Liver (tissue), 9 donors: ENCODE results near the gene YWHAE. TPM values are rescaled to one million over a fixed set of nuclear protein-coding genes. Genes with fewer than 3 reads are reported as not detected.

Experiments used
- DNase-seq: peaks from one replicate; pipeline ENCODE4 v3.0.0-alpha.2; 2017; ENCODE audit warnings: low spot score
- H3K27ac ChIP-seq, 2 donors: one replicate each; pipeline ENCODE4 v1.7.0; 2013; ENCODE audit warnings: inconsistent platforms in 2 of 2, low read length in 2 of 2, control low read depth in 1 of 2, low read depth in 1 of 2, mild to moderate bottlenecking in 1 of 2
- H3K27me3 ChIP-seq, 4 donors: one replicate each; pipeline versions ENCODE4 v1.6.1 to v1.7.0; 2013; ENCODE audit warnings: low read length in 3 of 4, inconsistent platforms in 1 of 4, mild to moderate bottlenecking in 1 of 4, moderate library complexity in 1 of 4; ENCODE audit not compliant: control insufficient read depth in 4 of 4, insufficient read depth in 4 of 4
- H3K36me3 ChIP-seq, 4 donors: one replicate each; pipeline versions ENCODE4 v1.6.1 to v1.7.0; 2013; ENCODE audit warnings: low read length in 3 of 4, mild to moderate bottlenecking in 3 of 4, low read depth in 1 of 4, moderate library complexity in 1 of 4; ENCODE audit not compliant: control insufficient read depth in 4 of 4, insufficient read depth in 3 of 4
- H3K4me1 ChIP-seq, 4 donors: one replicate each; pipeline versions ENCODE4 v1.6.1 to v1.7.0; 2013; ENCODE audit warnings: low read length in 3 of 4, mild to moderate bottlenecking in 3 of 4, moderate library complexity in 1 of 4; ENCODE audit not compliant: control insufficient read depth in 4 of 4, insufficient read depth in 4 of 4
- H3K4me3 ChIP-seq, 3 donors: one replicate each; pipeline versions ENCODE4 v1.6.1 to v1.7.0; 2013; ENCODE audit warnings: low read length in 3 of 3, control low read depth in 1 of 3, low read depth in 1 of 3, mild to moderate bottlenecking in 1 of 3
- H3K9ac ChIP-seq, 2 donors: one replicate each; pipeline ENCODE4 v1.7.0; 2013; ENCODE audit warnings: low read length in 2 of 2, mild to moderate bottlenecking in 2 of 2, moderate library complexity in 2 of 2, control low read depth in 1 of 2, low read depth in 1 of 2
- H3K9me3 ChIP-seq, 4 donors: one replicate each; pipeline versions ENCODE4 v1.6.1 to v1.7.0; 2013; ENCODE audit warnings: low read length in 3 of 4; ENCODE audit not compliant: control insufficient read depth in 4 of 4
- EGR1 ChIP-seq, 2 donors: IDR thresholded peaks; 2 replicates each; pipeline ENCODE4 v1.6.1; 2016 to 2018; ENCODE audit warnings: antibody characterized with exemption in 2 of 2, low read depth in 2 of 2
- FOXA1 ChIP-seq: IDR thresholded peaks from 2 replicates; pipeline ENCODE4 v1.6.1; 2016; ENCODE audit warnings: antibody characterized with exemption
- FOXA2 ChIP-seq: IDR thresholded peaks from 2 replicates; pipeline ENCODE4 v1.6.1; 2016; ENCODE audit warnings: antibody characterized with exemption
- GABPA ChIP-seq, 2 donors: IDR thresholded peaks in 1 of 2; conservative IDR thresholded peaks in 1 of 2; 2 replicates each; pipeline ENCODE4 v1.6.1; 2016; ENCODE audit warnings: antibody characterized with exemption in 2 of 2, mild to moderate bottlenecking in 1 of 2, moderate library complexity in 1 of 2
- HNF4A ChIP-seq, 2 donors: conservative IDR thresholded peaks; 2 replicates each; pipeline ENCODE4 v1.6.1; 2016; ENCODE audit warnings: antibody characterized with exemption in 2 of 2, mild to moderate bottlenecking in 2 of 2
- HNF4G ChIP-seq: IDR thresholded peaks from 2 replicates; pipeline ENCODE4 v1.6.1; 2016; ENCODE audit warnings: antibody characterized with exemption
- MAX ChIP-seq: IDR thresholded peaks from 2 replicates; pipeline ENCODE4 v1.6.1; 2016; ENCODE audit warnings: antibody characterized with exemption
- RAD21 ChIP-seq, 2 donors: IDR thresholded peaks; 2 replicates each; pipeline ENCODE4 v1.6.1; 2016; ENCODE audit warnings: antibody characterized with exemption in 2 of 2, mild to moderate bottlenecking in 2 of 2
- RXRA ChIP-seq, 2 donors: IDR thresholded peaks; 2 replicates each; pipeline ENCODE4 v1.6.1; 2017 to 2018; ENCODE audit warnings: antibody characterized with exemption in 2 of 2, mild to moderate bottlenecking in 1 of 2
- SP1 ChIP-seq: IDR thresholded peaks from 2 replicates; pipeline ENCODE4 v1.6.1; 2018; ENCODE audit warnings: antibody characterized with exemption, mild to moderate bottlenecking
- TAF1 ChIP-seq: conservative IDR thresholded peaks from 2 replicates; pipeline ENCODE4 v1.6.1; 2016; ENCODE audit warnings: antibody characterized with exemption, mild to moderate bottlenecking
- YY1 ChIP-seq: IDR thresholded peaks from 2 replicates; pipeline ENCODE4 v1.6.1; 2016; ENCODE audit warnings: antibody characterized with exemption, mild to moderate bottlenecking
- WGBS: extraction: QIAGEN DNeasy Blood & Tissue Kit; methylation state at CpG from one replicate; pipeline ENCODE4 v1.1.7; 2013; 5-methylcytosine and 5-hydroxymethylcytosine counted together
- polyA plus RNA-seq, 2 donors: library from polyadenylated mRNA; stranded (reverse) in 1 of 2; unstranded in 1 of 2; fragments of 200-250 nt in 1 of 2; fragments of >200 nt in 1 of 2; fragmentation: Nextera tagmentation in 1 of 2; extraction: Ambion mirVana in 1 of 2; gene quantifications; one replicate each; pipeline versions ENCODE4 v1.2.1 to v1.2.3, GENCODE V29; 2013 to 2015
- total RNA-seq, 2 donors: library from RNA; depleted of rRNA; stranded (reverse); fragments of >200 nt; gene quantifications; one replicate each; pipeline ENCODE4 v1.2.3, GENCODE V29; 2014
- TF ChIP-seq, protein P1 (sequence below): IDR thresholded peaks from 2 replicates; pipeline ENCODE4 v1.6.1; 2016; ENCODE audit warnings: antibody characterized with exemption
- TF ChIP-seq, protein P2 (sequence below): IDR thresholded peaks from 2 replicates; pipeline ENCODE4 v1.6.1; 2016; ENCODE audit warnings: antibody characterized with exemption
- TF ChIP-seq, protein P3 (sequence below): fragments of 150-350 bp; IDR thresholded peaks from 2 replicates; pipeline ENCODE4 v1.5.1; 2017; ENCODE audit warnings: improper control_type of control experiment, low read depth, low read length; ENCODE audit not compliant: missing input control
- TF ChIP-seq, protein P4 (sequence below): IDR thresholded peaks from 2 replicates; pipeline ENCODE4 v1.6.1; 2016; ENCODE audit warnings: antibody characterized with exemption, mild to moderate bottlenecking
- donor health status: healthy.
- donor health status: healthy.
- donor health status: healthy.
- donor health status: healthy.
- donor health status: healthy.

The YWHAE gene
- total and polyA plus RNA-seq, 4 donors: 173 to 288 (median 202) TPM

DNA sequence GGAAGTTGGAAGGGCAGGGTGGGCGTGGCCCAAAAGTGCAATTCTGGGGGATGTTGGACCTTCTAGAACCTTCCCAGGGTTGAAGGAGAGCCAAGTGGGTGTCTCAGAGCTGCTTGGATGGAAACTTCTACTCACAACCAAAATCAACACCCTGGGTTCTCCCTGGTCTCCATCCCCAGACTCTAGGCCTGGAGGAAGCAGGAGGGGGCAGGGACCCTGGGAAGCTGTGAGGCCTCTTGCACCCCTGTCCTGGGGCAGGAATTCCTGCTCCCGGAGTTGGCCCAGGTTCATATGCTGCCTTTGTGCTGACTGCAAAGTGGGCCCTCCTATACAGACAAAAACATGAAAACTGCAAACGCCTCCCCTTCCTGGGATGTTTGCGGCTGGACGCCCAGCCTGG, 95.5 kb downstream of the YWHAE start:
- H3K9me3 ChIP-seq: peaks cover 0 to 2% (median 0%) of the 10 kb centered on the region in 4 donors
- H3K36me3 ChIP-seq: no peaks in the 10 kb centered on the region
- WGBS: 82% methylated on average over 5 of the region's 5 CpGs
- H3K27ac ChIP-seq: no peak overlapping the region
- no peaks in the 10 kb centered on the region for H3K4me1 ChIP-seq
- TF ChIP-seq GABPA (IDR thresholded peaks at IDR 0.05 in 1 of 2, conservative IDR thresholded peaks at IDR 0.05 in 1 of 2) (no peak), EGR1 (IDR thresholded peaks at IDR 0.05; ENCODE audit: low read depth in 2 of 2) (no peak), TAF1 (no peak), FOXA2 (no peak), HNF4A (conservative IDR thresholded peaks at IDR 0.05) (no peak), SP1 (no peak), RXRA (IDR thresholded peaks at IDR 0.05) (no peak), YY1 (no peak), FOXA1 (no peak), RAD21 (IDR thresholded peaks at IDR 0.05) (no peak), MAX (no peak)
- TF ChIP-seq, protein P1, sequence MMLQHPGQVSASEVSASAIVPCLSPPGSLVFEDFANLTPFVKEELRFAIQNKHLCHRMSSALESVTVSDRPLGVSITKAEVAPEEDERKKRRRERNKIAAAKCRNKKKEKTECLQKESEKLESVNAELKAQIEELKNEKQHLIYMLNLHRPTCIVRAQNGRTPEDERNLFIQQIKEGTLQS: no peak
- TF ChIP-seq, protein P2, sequence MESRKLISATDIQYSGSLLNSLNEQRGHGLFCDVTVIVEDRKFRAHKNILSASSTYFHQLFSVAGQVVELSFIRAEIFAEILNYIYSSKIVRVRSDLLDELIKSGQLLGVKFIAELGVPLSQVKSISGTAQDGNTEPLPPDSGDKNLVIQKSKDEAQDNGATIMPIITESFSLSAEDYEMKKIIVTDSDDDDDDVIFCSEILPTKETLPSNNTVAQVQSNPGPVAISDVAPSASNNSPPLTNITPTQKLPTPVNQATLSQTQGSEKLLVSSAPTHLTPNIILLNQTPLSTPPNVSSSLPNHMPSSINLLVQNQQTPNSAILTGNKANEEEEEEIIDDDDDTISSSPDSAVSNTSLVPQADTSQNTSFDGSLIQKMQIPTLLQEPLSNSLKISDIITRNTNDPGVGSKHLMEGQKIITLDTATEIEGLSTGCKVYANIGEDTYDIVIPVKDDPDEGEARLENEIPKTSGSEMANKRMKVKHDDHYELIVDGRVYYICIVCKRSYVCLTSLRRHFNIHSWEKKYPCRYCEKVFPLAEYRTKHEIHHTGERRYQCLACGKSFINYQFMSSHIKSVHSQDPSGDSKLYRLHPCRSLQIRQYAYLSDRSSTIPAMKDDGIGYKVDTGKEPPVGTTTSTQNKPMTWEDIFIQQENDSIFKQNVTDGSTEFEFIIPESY: no peak
- TF ChIP-seq, protein P3, sequence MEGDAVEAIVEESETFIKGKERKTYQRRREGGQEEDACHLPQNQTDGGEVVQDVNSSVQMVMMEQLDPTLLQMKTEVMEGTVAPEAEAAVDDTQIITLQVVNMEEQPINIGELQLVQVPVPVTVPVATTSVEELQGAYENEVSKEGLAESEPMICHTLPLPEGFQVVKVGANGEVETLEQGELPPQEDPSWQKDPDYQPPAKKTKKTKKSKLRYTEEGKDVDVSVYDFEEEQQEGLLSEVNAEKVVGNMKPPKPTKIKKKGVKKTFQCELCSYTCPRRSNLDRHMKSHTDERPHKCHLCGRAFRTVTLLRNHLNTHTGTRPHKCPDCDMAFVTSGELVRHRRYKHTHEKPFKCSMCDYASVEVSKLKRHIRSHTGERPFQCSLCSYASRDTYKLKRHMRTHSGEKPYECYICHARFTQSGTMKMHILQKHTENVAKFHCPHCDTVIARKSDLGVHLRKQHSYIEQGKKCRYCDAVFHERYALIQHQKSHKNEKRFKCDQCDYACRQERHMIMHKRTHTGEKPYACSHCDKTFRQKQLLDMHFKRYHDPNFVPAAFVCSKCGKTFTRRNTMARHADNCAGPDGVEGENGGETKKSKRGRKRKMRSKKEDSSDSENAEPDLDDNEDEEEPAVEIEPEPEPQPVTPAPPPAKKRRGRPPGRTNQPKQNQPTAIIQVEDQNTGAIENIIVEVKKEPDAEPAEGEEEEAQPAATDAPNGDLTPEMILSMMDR: no peak
- TF ChIP-seq, protein P4, sequence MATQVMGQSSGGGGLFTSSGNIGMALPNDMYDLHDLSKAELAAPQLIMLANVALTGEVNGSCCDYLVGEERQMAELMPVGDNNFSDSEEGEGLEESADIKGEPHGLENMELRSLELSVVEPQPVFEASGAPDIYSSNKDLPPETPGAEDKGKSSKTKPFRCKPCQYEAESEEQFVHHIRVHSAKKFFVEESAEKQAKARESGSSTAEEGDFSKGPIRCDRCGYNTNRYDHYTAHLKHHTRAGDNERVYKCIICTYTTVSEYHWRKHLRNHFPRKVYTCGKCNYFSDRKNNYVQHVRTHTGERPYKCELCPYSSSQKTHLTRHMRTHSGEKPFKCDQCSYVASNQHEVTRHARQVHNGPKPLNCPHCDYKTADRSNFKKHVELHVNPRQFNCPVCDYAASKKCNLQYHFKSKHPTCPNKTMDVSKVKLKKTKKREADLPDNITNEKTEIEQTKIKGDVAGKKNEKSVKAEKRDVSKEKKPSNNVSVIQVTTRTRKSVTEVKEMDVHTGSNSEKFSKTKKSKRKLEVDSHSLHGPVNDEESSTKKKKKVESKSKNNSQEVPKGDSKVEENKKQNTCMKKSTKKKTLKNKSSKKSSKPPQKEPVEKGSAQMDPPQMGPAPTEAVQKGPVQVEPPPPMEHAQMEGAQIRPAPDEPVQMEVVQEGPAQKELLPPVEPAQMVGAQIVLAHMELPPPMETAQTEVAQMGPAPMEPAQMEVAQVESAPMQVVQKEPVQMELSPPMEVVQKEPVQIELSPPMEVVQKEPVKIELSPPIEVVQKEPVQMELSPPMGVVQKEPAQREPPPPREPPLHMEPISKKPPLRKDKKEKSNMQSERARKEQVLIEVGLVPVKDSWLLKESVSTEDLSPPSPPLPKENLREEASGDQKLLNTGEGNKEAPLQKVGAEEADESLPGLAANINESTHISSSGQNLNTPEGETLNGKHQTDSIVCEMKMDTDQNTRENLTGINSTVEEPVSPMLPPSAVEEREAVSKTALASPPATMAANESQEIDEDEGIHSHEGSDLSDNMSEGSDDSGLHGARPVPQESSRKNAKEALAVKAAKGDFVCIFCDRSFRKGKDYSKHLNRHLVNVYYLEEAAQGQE: no peak
- DNase-seq: no peak
- no peak overlapping the region for H3K9ac ChIP-seq
- H3K4me3 ChIP-seq: no peak overlapping the region
- H3K27me3 ChIP-seq: peaks cover 0 to 2% (median 0%) of the 10 kb centered on the region in 4 donors

DNA sequence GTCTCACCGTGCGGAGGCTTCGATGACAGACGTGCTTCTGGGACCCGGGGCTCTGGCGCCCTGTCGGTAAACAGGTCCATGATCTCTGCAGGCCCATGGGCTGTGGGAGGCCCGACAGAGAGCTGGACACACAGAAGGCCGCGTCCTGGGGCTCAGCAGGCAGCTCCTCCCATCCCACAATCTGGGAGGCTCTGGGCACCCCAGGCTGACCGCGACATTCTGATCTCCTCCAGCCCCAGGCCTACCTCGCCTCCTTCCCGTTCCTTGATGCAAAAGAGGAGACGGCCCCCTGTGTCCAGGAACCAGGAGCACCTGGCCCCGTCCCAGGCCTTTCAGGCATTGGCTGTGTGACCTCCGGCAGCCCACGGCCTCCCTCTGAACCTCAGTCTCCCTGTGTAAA, 97.3 kb downstream of the YWHAE start:
- no peak for DNase-seq
- Histone ChIP-seq H3K4me3 (no peak overlapping the region), H3K27me3 (peaks cover 0 to 3% (median under 1%) of the 10 kb centered on the region in 4 donors), H3K9ac (no peak overlapping the region), H3K27ac (no peak overlapping the region), H3K4me1 (peaks cover 0 to 2% (median 0%) of the 10 kb centered on the region in 4 donors), H3K9me3 (peaks cover 0 to 1% (median 0%) of the 10 kb centered on the region in 4 donors), H3K36me3 (no peaks in the 10 kb centered on the region)
- 78% methylated on average over 18 of the region's 18 CpGs for WGBS
- TF ChIP-seq RXRA (IDR thresholded peaks at IDR 0.05): no peak
- TF ChIP-seq HNF4G: no peak
